ENCODE measurements around the gene KRTAP9-9. TPM values are rescaled to one million over a fixed set of nuclear protein-coding genes. Genes with fewer than 3 reads are reported as not detected.

Gene KRTAP9-9
- total and polyA plus RNA-seq, 12 donors: not detected

DNA sequence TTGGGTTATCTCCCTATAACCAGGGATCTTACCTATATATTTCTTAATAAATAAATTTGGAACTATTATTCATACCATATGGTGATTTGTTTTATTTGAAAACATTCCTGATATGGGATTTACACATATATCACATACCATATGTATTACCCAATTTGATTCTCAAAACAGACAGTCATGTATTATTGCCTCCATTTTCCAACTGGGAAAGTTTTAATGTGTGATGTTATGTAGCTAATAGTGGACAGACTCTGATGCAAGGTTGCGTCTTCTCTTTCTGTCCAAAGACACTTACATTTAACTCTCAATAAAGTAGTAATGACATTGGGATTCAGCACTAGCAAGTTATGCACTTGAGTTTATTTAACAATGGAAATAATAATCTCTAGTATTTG is 1.1 kb downstream of the KRTAP9-9 start:
- H3K27me3 ChIP-seq: peaks cover 18% of the 10 kb centered on the region
- H3K4me3 ChIP-seq: no peak overlapping the region
- no peak overlapping the region for H3K27ac ChIP-seq
- H3K36me3 ChIP-seq (replicated peaks in 1 of 2): no peaks in the 10 kb centered on the region
- DNase-seq: no peak
- TF ChIP-seq POLR2A (IDR thresholded peaks at IDR 0.05): no peak
- TF ChIP-seq, protein P1, sequence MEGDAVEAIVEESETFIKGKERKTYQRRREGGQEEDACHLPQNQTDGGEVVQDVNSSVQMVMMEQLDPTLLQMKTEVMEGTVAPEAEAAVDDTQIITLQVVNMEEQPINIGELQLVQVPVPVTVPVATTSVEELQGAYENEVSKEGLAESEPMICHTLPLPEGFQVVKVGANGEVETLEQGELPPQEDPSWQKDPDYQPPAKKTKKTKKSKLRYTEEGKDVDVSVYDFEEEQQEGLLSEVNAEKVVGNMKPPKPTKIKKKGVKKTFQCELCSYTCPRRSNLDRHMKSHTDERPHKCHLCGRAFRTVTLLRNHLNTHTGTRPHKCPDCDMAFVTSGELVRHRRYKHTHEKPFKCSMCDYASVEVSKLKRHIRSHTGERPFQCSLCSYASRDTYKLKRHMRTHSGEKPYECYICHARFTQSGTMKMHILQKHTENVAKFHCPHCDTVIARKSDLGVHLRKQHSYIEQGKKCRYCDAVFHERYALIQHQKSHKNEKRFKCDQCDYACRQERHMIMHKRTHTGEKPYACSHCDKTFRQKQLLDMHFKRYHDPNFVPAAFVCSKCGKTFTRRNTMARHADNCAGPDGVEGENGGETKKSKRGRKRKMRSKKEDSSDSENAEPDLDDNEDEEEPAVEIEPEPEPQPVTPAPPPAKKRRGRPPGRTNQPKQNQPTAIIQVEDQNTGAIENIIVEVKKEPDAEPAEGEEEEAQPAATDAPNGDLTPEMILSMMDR (IDR thresholded peaks at IDR 0.05): no peak
- intact Hi-C loops (cut with DNase I): no loop called here
- no peaks in the 10 kb centered on the region for H3K9me3 ChIP-seq (replicated peaks in 1 of 3)
- WGBS, 4 donors: 75 to 90% (median 87%) methylated on average over 1 of the region's 1 CpG
- no peaks in the 10 kb centered on the region for H3K4me1 ChIP-seq (replicated peaks in 1 of 2)

DNA sequence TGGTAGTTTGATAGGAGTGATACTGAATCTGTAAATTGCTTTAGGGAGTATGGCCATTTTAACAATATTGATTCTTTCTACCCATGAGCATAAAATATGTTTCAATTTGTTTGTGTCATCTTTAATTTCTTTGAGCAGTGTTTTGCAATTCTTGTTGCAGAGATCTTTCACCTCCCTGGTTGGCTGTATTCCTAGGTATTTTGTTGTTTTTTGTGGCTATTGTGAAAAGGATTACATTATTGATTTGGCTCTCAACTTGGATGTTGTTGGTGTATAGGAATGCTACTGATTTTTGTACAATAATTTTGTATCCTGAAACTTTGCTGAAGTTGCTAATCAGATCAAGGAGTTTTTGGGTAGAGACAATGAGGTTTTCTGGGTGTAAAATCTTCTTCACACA is 3.2 kb downstream of the KRTAP9-9 start:
- Histone ChIP-seq H3K9me3 (replicated peaks in 1 of 3) (no peaks in the 10 kb centered on the region), H3K27ac (no peak overlapping the region), H3K36me3 (replicated peaks in 1 of 2) (no peaks in the 10 kb centered on the region), H3K4me3 (no peak overlapping the region), H3K4me1 (replicated peaks in 1 of 2) (no peaks in the 10 kb centered on the region), H3K27me3 (peaks cover 6% of the 10 kb centered on the region)
- intact Hi-C loops (cut with DNase I): no loop called here
- no peak for TF ChIP-seq POLR2A (IDR thresholded peaks at IDR 0.05)
- TF ChIP-seq, protein P1 (IDR thresholded peaks at IDR 0.05): no peak
- DNase-seq: no peak

DNA sequence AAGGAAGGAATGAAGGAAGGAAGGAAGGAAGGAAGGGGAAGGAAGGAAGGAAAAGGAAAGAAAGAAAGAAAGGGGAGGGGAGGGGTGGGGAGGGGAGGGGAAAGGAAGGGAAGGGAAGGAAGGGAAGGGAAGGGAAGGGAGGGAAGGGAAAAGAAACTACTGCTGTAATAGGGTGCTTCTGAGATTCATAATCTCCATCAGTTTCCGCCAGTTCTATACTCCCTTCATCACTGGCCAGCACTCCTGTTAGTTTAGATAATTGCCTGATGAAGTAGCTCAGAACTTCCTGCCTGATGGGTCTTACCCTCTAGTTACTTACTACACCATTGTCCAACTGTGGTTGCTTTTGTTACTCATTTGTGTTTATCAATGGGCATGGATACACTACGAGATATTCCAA is 8.0 kb downstream of the KRTAP9-9 start:
- H3K4me3 ChIP-seq: no peak overlapping the region
- no peaks in the 10 kb centered on the region for H3K36me3 ChIP-seq (replicated peaks in 1 of 2)
- no peak overlapping the region for H3K27ac ChIP-seq
- H3K9me3 ChIP-seq (replicated peaks in 1 of 3): no peaks in the 10 kb centered on the region
- no peaks in the 10 kb centered on the region for H3K4me1 ChIP-seq (replicated peaks in 1 of 2)
- peaks cover 6% of the 10 kb centered on the region for H3K27me3 ChIP-seq
- DNase-seq: no peak
- no peak for TF ChIP-seq POLR2A (IDR thresholded peaks at IDR 0.05)
- TF ChIP-seq, protein P1 (IDR thresholded peaks at IDR 0.05): no peak
- intact Hi-C loops (cut with DNase I): no loop called here
- WGBS, 4 donors: 58 to 70% (median 61%) methylated on average over 2 of the region's 2 CpGs

DNA sequence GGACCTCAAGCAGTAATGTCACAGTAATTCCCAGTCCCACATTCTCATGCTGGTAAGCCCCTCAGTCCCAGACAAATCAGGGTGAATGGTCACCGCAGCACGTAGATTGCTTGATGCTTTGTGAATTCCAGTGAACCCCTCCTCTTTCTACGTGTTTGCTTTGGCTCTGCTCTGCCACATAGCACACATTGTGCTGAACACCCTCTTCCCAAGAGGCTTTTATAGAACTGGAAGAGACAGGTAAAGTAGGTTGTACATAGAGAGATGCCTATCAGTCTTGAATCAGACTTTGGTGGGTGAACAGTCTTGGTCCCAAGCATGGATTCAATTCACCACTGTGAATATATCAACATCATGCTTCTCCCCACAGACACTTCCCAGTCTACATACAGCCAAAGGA is 9.4 kb downstream of the KRTAP9-9 start:
- intact Hi-C loops (cut with DNase I): no loop called here
- Histone ChIP-seq H3K4me1 (replicated peaks in 1 of 2) (no peaks in the 10 kb centered on the region), H3K27ac (no peak overlapping the region), H3K9me3 (replicated peaks in 1 of 3) (no peaks in the 10 kb centered on the region), H3K4me3 (no peak overlapping the region), H3K36me3 (replicated peaks in 1 of 2) (no peaks in the 10 kb centered on the region), H3K27me3 (no peaks in the 10 kb centered on the region)
- TF ChIP-seq, protein P1 (IDR thresholded peaks at IDR 0.05): no peak
- 62 to 73% (median 70%) methylated on average over 3 of the region's 3 CpGs for WGBS, 4 donors
- DNase-seq: no peak

All from adrenal gland (tissue), 12 donors.